GM18507 (cell line): ENCODE measurements around the gene TMEM186.
"Not testable (repeated sequence)": the region's sequence is repeated elsewhere in the genome, so short reads cannot be mapped to it uniquely, and the experiment has no call there.

Source experiments
- DNase-seq: peaks from one replicate; pipeline ENCODE4 v3.0.0; 2011; ENCODE audit warnings: low read depth; ENCODE audit not compliant: insufficient read length; ENCODE audit errors: extremely low spot score
- FAIRE-seq: peaks from 2 replicates; lab custom pipeline; 2011; peaks lifted over from hg19 to GRCh38; lab: Jason Lieb, UNC

TMEM186 gene

GRCh38 chr16:8797364-8798173 is at the start of gene TMEM186, which contains the start of gene PMM2:
TMEM186 (minus strand) TSS chr16:8797639; CDS start chr16:8797614, 25 bp downstream.
PMM2 (plus strand) TSS chr16:8797839; CDS start chr16:8797883, 44 bp downstream.
- FAIRE-seq, result peak; percentile 95
- peak; percentile 97 for DNase-seq

- FAIRE-seq (no peak), DNase-seq (no peak)
These were observed 49.7 kb upstream of the TMEM186 start for GRCh38 chr16:8847145-8847544.

- FAIRE-seq (no peak), DNase-seq (no peak)
These were observed 49.0 kb upstream of the TMEM186 start for GRCh38 chr16:8846401-8846932.

- no peak for FAIRE-seq
- DNase-seq, result no peak
These were observed 48.4 kb upstream of the TMEM186 start for GRCh38 chr16:8845699-8846298.

GRCh38 chr16:8843296-8843695 is 45.9 kb upstream of the TMEM186 start:
- not testable (repeated sequence) for FAIRE-seq, DNase-seq

GRCh38 chr16:8842016-8842415 is 44.6 kb upstream of the TMEM186 start:
- DNase-seq, FAIRE-seq: not testable (repeated sequence)

- DNase-seq, FAIRE-seq: not testable (repeated sequence)
These were observed 40.2 kb upstream of the TMEM186 start for GRCh38 chr16:8837594-8837993.

GRCh38 chr16:8836797-8837196 is 39.4 kb upstream of the TMEM186 start:
- FAIRE-seq, DNase-seq: not testable (repeated sequence)

GRCh38 chr16:8832717-8833105 is 35.3 kb upstream of the TMEM186 start:
- DNase-seq (no peak), FAIRE-seq (no peak)

- FAIRE-seq, result no peak
- no peak for DNase-seq
These were observed 34.7 kb upstream of the TMEM186 start for GRCh38 chr16:8831871-8832716.

- no peak for DNase-seq
- FAIRE-seq, result no peak
These were observed 34.0 kb upstream of the TMEM186 start for GRCh38 chr16:8831450-8831849.

GRCh38 chr16:8828541-8829165 is 31.2 kb upstream of the TMEM186 start:
- DNase-seq (no peak), FAIRE-seq (no peak)

GRCh38 chr16:8826278-8826879 is 28.9 kb upstream of the TMEM186 start:
- no peak for FAIRE-seq

GRCh38 chr16:8822403-8822802 is 25.0 kb upstream of the TMEM186 start:
- DNase-seq (no peak), FAIRE-seq (no peak)

More at GRCh38 chr16:8826278-8826879, 28.9 kb upstream of the TMEM186 start:
- no peak for DNase-seq

- no peak for FAIRE-seq
- no peak for DNase-seq
These were observed 22.1 kb upstream of the TMEM186 start for GRCh38 chr16:8819411-8820034.

GRCh38 chr16:8818504-8819270 is 21.2 kb upstream of the TMEM186 start:
- DNase-seq (peak; percentile 18), FAIRE-seq (peak; percentile 72)

GRCh38 chr16:8816967-8817655 is 19.7 kb upstream of the TMEM186 start:
- FAIRE-seq, result no peak
- no peak for DNase-seq
